Osteocyte (in vitro differentiated cells): Measurements from ENCODE around the gene PTPRF. TPM values are rescaled to one million over a fixed set of nuclear protein-coding genes. Genes with fewer than 3 reads are reported as not detected.

Source experiments
- DNase-seq: peaks from one replicate; pipeline ENCODE4 v3.0.0; 2021; ENCODE audit warnings: mixed read lengths; ENCODE audit not compliant: unreplicated experiment; ENCODE audit errors: extremely low spot score
- H3K27ac Mint-ChIP-seq: one replicate; pipeline ENCODE4 v1.8.0; 2021; ENCODE audit warnings: mild to moderate bottlenecking, mixed read lengths; ENCODE audit not compliant: unreplicated experiment
- H3K27me3 Mint-ChIP-seq: one replicate; pipeline ENCODE4 v1.8.0; 2021; ENCODE audit warnings: mixed read lengths; ENCODE audit not compliant: unreplicated experiment
- H3K36me3 Mint-ChIP-seq: one replicate; pipeline ENCODE4 v1.8.0; 2021; ENCODE audit warnings: mixed read lengths; ENCODE audit not compliant: unreplicated experiment
- H3K4me1 Mint-ChIP-seq: one replicate; pipeline ENCODE4 v1.8.0; 2021; ENCODE audit warnings: mixed read lengths; ENCODE audit not compliant: unreplicated experiment
- H3K4me3 Mint-ChIP-seq: one replicate; pipeline ENCODE4 v1.8.0; 2021; ENCODE audit warnings: mild to moderate bottlenecking, moderate library complexity, mixed read lengths; ENCODE audit not compliant: unreplicated experiment
- H3K9me3 Mint-ChIP-seq: one replicate; pipeline ENCODE4 v1.8.0; 2021; ENCODE audit warnings: mixed read lengths; ENCODE audit not compliant: unreplicated experiment
- CTCF ChIP-seq: fragments of 200-600 bp; sonication (generic); IDR thresholded peaks from 2 replicates; pipeline ENCODE4 v1.5.0; 2021; ENCODE audit warnings: antibody characterized with exemption, mild to moderate bottlenecking, moderate library complexity
- total RNA-seq: library from RNA; stranded (reverse); gene quantifications from 2 replicates; pipeline ENCODE4 v1.2.1, GENCODE V29; 2021

Gene PTPRF
- total RNA-seq, 1 donor from 2014 or later, result 37.3 TPM

- peaks cover 15% of the 10 kb centered on the region for H3K36me3 Mint-ChIP-seq
Measured at GRCh38 chr1:43650310-43651085, 119.8 kb downstream of the PTPRF start.

GRCh38 chr1:43651188-43651587 is 120.5 kb downstream of the PTPRF start:
- Mint-ChIP-seq H3K9me3 (no peaks in the 10 kb centered on the region), H3K4me3 (peak overlapping the region; percentile 99), H3K27ac (peak overlapping the region; percentile 99), H3K27me3 (no peaks in the 10 kb centered on the region), H3K36me3 (peaks cover 21% of the 10 kb centered on the region), H3K4me1 (peaks cover 34% of the 10 kb centered on the region)
- TF ChIP-seq CTCF, result no peak
- DNase-seq, result no peak

More at GRCh38 chr1:43650310-43651085, 119.8 kb downstream of the PTPRF start:
- peaks cover 34% of the 10 kb centered on the region for H3K4me1 Mint-ChIP-seq
- peak overlapping the region; percentile 99 for H3K4me3 Mint-ChIP-seq
- peak; percentile 97 for DNase-seq
- H3K9me3 Mint-ChIP-seq, result no peaks in the 10 kb centered on the region
- no peak for TF ChIP-seq CTCF
- peak overlapping the region; percentile 99 for H3K27ac Mint-ChIP-seq
- peaks cover 5% of the 10 kb centered on the region for H3K27me3 Mint-ChIP-seq

- Mint-ChIP-seq H3K27me3 (no peaks in the 10 kb centered on the region), H3K9me3 (no peaks in the 10 kb centered on the region), H3K4me1 (peaks cover 34% of the 10 kb centered on the region), H3K36me3 (peaks cover 26% of the 10 kb centered on the region), H3K27ac (no peak overlapping the region), H3K4me3 (peak overlapping the region; percentile 99)
- no peak for TF ChIP-seq CTCF
- DNase-seq, result no peak
Measured at GRCh38 chr1:43651902-43652301, 121.2 kb downstream of the PTPRF start.

GRCh38 chr1:43653339-43653738 is 122.7 kb downstream of the PTPRF start:
- no peak for DNase-seq
- Mint-ChIP-seq H3K27ac (peak overlapping the region; percentile 11), H3K4me3 (no peak overlapping the region), H3K9me3 (no peaks in the 10 kb centered on the region), H3K36me3 (peaks cover 31% of the 10 kb centered on the region), H3K27me3 (no peaks in the 10 kb centered on the region), H3K4me1 (peaks cover 34% of the 10 kb centered on the region)
- peak; percentile 32 for TF ChIP-seq CTCF

GRCh38 chr1:43653893-43654292 is 123.2 kb downstream of the PTPRF start:
- Mint-ChIP-seq H3K27me3 (no peaks in the 10 kb centered on the region), H3K4me1 (peaks cover 30% of the 10 kb centered on the region), H3K4me3 (no peak overlapping the region), H3K36me3 (peaks cover 31% of the 10 kb centered on the region), H3K27ac (peak overlapping the region; percentile 11), H3K9me3 (no peaks in the 10 kb centered on the region)
- no peak for TF ChIP-seq CTCF
- DNase-seq, result no peak
